UCSD-AML1 (cell line): Measurements from ENCODE around the gene PPARG.
"Not testable (repeated sequence)": the region's sequence is repeated elsewhere in the genome, so short reads cannot be mapped to it uniquely, and the experiment has no call there.

Experiments used
- DNase-seq: peaks from one replicate; lab custom pipeline; 2025; ENCODE audit not compliant: unreplicated experiment; lab: John Stamatoyannopoulos, UW

PPARG gene

DNA sequence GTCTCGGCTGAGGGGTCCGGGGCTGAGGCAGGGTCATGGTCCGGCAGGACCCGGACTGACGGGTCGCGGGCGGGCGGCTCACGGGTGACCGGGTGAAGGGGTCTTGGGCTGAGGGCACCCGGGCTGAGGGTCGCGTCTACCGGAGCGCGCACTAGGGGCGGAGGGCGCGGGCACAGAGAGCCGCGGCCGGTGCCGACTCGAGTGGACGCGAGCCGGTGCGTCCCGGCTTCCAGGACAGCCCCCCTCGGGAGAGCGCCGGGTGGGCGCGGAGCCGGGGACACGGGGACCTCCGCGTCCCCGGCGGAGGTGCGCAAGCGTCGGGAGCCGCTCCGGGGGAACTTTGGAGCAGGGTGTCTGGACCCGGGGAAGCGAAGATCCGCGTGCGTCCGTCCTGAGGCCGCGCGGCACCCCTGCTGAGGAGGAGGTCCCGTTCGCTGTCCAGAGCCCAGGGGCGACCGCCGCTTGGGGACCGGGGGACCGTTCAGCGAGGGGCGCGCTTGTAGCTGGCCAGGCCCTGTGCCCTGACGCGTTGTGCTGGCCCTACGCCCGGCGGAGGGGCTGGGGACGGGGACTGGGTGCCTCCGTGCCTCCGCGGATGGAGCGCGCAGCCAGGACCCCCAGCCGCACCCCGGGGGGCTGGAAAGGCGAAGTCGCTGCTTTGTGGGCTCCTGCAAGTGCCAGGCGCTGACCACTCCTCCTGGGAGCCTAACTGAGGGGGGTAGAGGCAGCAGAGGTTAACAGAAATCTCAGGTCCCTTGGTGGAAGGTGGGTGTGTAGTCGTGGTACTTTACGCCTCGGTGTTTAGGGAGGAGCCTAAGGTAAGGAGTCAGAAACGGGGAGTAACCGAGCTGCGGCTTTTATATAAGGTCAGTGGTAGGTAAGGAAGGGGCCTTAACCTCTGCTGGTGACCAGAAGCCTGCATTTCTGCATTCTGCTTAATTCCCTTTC, at the start of gene PPARG:
PPARG (plus strand) TSS at position 889 of the 948 bp plus-strand sequence. CDS start 90,642 bp downstream, outside the sequence.
- DNase-seq, result no peak

DNA sequence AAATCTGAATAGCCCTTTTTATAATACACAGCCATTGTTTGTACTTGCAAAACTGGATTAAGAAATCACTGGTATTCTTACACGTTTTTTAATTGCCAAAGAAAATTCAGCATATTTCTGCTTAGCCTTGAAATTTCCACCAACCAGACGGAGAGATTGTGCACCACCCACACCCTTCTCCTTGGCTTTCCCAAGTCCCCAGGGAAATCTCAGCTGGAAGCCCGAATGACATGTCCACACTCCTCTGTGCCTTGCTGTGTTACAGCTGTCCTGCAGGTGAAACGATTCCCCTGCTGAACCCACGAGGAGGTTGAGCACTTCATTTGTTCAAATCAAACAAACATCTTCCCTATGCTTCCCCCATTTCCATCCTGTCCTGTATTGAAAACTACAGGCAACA, 49.6 kb upstream of the PPARG start:
- DNase-seq, result no peak

DNA sequence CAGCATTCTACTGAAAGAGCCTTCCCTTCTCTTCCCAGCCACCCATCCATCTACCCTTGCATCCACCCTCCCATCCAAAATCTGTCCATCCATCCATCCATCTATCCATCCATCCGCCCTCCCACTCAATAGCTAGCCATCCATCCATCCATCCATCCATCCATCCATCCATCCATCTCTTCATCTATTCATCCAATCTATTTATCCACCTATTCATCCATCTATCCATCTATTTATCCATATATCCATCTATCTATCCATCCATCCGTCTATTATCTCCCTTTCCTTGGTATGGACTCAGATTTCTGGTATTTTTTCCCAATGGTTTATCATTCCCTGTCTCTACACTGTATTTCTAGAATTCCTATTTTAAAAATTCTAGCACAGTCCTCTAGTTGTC, 46.1 kb upstream of the PPARG start:
- no peak for DNase-seq

DNA sequence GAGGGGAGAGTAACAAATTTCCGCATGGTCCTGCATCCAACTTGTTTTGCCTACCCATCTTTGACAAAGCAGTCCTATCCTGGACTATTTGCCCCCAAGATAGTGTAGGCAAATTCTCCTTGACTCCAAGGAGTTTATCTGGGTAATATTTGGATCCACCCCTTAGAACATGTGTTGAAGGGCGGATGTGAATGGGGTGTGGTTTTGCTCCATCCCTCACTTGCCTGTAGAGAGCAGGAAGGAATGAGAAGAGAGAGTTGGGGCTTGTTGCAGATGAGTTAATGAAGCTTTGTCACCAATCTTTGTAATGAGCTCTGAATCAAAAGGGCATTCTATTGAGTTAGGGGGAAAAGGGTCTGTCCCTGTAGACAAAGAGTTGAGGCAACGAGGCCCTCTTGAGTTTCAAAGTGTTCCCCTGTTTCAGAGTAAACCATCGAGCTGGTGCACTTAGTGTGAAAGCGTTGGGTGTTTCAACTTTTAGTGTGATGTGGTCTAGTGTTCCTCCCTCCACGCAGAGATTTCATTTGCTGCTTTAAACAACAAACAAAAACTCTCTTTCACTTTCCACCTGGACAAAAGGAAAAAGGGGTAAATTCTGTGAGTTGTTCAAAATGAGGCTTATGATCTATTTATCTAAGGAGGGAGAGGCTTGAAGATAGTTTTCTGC, 42.2 kb upstream of the PPARG start:
- no peak for DNase-seq

DNA sequence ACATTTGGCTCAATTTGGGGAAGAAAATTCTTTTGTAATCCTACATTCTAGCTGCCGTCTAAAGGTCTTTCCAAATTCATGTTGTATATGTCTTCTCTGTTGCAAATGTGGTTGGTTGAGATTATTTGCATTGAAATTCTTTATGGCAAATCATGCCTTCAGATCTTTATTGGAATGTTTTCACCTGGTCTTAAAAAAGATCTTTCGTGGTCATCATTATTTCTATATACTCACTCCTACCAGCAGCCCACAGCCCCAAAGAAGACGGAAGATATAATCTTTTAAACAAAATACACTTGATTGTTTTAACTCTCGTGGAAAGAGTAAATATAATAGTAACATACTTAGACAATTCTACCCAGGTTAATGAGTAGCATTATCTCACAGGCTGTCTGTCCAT, 41.5 kb upstream of the PPARG start:
- DNase-seq, result no peak

DNA sequence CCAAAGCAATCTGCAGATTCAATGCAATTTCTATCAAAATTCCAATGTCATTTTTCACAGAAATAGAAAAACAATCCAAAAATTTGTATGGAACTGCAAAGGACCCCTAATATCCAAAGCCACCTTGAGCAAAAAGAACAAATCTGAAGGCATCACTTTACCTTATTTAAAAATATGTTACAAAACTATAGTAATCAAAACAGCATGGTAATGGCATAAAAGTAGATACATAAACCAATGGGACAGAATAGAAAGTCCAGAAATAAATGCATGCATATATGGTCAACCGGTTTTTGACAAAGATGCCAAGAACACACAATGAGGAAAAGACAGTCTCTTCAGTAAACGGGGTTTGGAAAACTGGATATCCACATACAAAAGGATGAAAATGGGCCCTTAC, 39.4 kb upstream of the PPARG start:
- DNase-seq, result no peak

DNA sequence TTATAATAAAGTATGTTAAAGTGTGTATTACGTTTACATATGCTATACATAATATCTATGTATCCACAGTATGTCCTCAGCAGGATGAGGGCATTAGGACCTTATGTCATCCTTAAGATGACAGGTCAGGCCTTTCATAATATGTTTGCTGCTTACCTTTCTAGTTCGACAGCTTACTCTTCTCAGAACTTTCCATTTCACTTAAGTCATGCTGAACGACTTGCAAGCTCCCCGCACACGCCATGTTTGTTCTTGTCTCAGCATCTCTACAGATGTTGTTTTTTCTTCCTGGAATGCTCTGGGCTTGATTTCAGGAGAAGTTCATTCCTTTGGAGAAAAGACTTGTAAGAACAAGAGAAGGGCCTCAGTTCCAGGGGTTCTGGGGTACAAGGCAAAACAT, 36.0 kb upstream of the PPARG start:
- no peak for DNase-seq

DNA sequence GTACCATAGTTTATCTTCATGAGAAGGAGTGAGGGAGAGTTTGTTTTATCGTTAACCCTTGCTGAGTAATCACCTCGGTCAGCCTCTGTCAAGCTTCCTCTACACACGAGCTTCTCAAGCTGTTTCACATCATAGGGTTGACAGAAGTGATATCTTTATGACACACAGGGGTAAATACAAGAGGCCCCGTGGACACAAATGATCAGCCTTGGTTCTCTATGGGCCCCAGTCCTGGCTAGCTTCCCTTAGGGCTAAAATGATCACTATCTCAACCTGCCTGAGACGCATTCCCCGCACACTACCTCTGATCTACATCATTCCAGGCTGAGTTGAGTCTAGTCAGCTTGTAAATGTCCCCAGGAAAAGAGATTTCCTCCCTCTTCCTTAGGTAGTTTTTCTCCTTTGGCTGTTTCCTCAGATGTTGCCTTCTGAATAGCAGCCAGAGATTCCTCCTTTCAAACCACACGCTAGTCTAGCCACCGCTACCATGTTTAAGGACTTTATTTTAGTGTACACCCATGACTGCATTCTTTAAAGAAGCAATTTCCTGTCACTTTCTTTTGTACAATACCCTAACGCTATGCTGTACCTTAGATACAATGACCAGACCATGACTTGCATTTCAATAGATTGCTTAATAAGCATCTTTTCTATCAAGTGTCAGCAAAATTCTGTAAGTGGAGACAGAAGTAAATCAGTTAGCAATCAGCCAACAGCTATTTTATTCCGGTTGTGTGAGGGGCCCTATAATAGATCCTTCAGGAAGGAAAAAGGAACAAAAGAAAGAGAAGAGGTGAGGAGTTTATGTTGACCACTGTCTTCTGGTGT, 35.1 kb upstream of the PPARG start:
- no peak for DNase-seq

DNA sequence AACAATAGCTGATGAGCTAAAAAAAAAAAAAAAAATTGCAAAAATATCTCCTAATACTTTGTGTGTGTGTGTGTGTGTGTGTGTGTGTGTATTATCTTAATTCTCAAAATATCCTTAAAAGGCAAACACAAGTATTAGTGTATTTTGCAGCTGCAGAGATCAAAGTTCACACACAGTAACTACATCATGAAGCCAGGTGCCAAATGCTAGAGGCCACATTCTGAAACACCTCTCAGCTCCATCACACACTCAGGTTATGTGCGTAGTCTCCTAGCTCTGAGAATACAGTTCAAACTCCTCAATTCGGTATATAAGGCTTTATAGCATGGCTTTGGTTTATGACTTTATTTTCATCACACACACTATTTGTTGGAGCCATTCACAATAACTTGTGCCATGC, 33.5 kb upstream of the PPARG start:
- no peak for DNase-seq

DNA sequence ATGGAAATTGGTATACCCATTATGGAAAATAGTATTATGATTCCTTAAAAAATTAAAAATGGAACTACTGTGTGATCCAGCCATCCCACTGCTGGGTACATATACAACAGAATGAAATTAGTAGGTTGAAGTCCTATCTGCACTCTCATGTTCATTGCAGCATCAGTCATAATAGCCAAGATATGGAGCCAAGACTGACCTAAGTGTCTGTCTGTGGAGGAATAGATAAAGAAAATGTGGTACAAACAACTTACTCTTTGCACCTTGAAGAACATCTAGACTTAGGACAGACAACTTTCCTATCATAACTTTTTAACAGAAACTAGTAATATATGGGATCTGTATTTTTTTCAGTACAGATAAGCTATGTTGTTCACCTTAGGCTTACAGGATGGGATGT, 30.0 kb upstream of the PPARG start:
- DNase-seq, result no peak

DNA sequence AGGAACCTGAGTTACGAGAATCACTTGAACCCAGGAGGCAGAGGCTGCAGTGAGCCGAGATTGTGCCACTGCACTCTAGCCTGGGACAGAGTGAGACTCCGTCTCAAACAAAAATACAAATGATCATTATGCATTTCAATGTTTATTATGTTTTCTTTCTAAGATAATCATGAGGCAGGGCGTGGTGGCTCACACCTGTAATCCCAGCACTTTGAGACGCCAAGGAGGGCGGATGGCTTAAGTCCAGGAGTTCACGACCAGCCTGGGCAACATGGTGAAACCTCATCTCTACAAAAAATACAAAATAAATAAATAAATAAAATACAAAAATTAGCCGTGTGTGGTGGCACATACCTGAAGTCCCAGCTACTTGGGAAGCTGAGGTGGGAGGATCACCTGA, 26.7 kb upstream of the PPARG start:
- DNase-seq, result not testable (repeated sequence)

DNA sequence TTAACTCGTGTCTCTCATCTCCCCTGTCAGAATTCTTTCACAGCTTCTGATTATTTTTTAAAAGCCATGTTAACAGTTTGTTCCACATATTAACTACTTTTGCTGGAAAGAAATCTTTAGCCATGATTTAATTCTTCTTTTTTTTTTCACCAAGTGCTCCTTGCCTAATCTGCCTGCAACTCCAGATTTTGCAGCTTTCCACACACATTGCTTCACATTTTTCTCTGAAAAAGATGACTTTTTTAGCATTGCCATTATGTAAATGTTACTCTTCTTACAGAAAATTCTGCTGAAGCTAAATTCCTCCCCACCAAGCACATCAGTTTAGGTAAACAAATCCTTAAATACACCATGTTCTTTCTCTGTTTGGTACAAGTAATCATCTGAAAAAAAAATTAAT, 23.4 kb upstream of the PPARG start:
- DNase-seq, result no peak

DNA sequence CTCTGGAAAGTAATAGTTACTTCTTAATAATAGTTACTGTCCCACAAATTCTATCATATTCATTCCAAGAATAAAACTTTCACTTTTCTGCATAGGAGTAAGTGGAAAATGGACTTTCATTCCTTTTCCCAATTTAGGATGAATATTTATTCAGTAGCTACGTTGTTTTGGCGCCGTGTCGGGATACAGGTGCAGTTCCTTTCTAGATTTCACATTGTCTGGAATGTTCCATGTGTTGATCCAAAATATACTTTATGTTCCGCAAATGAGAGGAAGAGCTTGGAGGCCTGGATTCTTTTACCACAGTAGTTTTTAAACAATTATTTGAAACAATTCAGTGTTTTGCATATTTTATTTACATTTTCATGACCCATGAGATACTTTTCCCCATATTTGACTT, 22.8 kb upstream of the PPARG start:
- DNase-seq, result no peak

DNA sequence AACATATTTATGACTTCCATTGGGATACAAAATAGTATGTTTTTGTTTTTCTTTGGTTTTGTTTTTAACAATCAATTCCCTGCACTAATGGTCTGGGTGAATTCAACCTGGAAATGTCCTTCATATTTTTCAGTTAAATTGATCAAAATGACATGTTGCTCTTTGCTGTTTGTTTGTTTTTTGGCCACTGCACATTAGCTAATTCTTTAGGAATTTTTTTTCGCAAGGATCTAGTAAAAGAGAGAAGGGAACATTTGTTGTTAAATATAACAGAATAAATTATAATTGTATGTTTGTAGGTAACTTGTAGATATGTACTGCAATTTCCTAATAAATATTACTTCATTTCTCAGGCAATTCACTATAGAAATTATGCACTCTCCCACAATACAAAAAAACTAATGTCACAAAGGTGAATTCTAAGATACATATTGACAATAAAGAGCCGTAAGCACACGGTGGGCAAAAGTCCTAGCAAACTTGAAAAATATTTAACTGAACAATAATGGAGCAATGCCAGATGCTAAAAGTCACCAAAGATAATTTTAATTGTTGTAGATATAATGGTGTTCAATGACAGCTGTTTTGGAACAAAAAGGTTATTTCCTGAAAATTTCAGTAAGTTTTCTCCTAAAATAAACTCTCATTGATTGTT, 21.4 kb upstream of the PPARG start:
- no peak for DNase-seq

DNA sequence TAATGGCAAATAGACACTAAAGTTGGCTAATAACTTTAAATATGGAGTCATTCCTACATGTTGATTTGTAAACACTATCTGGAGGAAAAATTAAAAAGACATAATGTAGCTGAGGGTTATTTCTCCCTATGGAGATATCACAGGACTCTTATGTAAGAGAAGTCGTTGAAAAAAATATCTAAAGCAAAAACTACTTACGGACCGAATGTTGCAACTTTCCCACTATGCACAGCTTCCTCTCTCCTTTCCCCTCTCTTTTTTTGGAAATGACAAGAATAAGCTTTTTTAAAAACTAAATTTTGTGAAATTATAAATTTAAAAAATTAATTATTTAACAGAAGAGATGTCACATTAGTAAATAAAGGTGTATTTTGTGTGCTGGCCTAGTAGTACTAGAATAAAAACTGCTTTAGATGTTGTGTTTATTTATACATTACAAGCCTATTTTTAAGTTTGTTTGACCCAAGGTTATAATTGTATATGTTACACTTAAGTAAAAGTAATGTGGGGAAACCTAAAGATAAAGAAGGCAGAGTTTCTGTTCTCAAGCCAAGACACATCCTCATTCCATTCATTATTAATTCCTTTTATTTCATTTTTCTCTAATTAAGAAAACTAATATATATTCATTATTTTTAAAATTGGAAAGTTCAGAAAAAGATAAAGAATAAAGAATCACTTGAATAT, 20.7 kb upstream of the PPARG start:
- no peak for DNase-seq

DNA sequence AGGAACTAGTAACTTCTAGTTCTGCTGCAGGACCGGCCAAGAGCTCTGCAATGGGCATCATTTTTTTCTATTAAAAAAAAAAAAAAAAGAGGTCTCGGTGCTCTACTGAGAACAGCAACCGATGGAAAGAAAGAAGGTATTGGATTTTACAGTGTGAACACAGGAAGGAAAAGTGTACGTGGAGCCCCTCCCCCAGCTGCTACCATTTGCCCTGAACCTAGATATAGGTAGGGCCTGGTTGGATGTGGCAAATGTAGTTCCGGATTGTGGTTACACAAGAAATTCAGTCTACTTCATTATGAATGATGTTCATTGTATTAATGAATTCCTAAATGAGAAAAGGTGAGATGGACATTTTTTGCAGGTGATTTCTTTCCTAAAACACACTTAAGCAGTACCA, 17.9 kb upstream of the PPARG start:
- DNase-seq, result no peak

DNA sequence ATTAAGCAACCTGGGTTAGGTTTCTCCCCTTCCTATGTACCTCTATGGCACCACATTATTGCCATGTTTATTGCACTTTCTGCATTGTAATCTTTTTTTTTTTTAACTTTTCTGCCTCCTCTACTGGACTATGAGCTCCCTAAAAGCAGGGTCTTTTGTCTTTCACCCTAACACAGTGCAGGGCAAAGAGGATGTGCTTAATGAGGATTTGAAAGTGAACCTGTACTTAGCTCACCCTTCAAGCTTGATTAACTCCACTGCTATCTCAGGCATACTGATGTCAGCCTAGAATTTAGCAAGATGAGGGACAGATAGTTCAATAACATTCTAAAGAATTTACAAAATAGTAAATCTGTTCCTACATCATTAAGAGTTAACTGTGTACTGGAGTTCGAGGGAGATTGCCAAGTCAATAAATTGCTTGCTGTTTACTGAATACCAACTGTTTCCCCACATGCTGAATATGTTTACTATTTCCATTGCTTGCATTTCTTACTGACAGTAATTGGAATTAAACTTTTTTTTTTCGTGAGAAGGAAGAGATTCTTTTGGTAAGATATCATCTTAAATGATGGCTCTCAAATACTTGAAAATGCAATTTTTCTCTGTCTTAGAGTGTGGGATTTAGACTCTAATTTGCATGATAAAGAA, 15.7 kb upstream of the PPARG start:
- no peak for DNase-seq

DNA sequence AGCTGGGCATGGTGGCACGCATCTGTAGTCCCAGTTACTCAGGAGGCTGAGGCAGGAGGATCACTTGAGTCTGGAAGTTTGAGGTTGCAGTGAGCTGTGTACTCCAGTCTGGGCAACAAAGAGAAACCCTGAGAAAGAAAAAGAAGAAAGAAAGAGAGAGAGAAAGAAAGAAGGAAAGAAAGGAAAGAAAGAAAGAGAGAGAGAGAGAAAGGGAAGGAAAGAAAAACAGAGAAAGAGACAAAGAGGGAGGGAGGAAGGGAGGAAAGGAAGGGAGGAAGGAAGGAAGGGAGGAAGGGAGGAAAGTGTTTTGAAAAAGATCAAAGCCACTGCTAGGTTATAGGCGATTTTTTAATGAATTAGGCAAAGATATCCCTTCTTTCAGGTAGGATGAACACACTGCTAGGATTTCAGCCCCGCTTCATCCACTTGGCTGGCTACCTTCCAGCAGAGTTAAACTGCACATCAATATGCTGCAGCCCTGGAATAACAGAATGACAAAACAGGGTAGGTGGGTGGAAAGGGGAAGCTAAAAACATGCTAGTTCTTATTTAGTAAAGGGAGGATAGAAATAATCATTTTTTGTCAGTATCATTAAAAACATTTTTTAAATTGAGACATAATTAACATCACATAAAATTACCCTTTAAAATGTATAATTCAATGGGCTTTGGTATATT, 12.8 kb upstream of the PPARG start:
- no peak for DNase-seq

DNA sequence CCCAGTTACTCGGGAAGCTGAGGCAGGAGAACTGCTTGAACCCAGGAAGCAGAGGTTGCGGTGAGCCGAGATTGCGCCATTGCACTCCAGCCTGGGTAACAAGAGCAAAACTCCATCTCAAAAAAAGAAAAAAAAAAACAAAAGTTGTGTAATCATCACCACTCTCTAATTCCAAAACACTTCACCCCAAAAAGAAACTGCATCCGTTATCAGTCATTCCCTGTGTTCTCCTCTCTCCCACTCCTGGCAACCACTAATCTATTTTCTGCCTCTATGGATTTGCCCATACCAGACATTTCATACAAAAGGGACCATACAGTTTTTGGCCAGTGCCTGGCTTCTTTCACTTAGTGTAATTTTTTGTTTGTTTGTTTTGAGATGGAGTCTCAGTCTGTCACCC, 12.0 kb upstream of the PPARG start:
- not testable (repeated sequence) for DNase-seq
